Left lobe of liver (tissue), 2 donors: ENCODE measurements around the gene CACNG3. TPM values are rescaled to one million over a fixed set of nuclear protein-coding genes. Genes with fewer than 3 reads are reported as not detected.
A peak's percentile ranks its signal among the peaks of the same experiment; 100 is the strongest.

ENCODE experiments used
- ATAC-seq: fragments of 200-7000 bp; cut with Tn5 transposase; one replicate; pipeline ENCODE4 v1.9.1; 2020; ENCODE audit warnings: mild to moderate bottlenecking, moderate library complexity
- DNase-seq: peaks from one replicate; pipeline ENCODE4 v3.0.0-alpha.2; 2020; ENCODE audit warnings: low spot score
- total RNA-seq: library from RNA; stranded (reverse); gene quantifications from one replicate; pipeline ENCODE4 v1.2.1, GENCODE V29; 2021
- donor health status: DM: no; HTN: no; CAD: no; lungs with moderate emphysema.
- donor health status: DM: no; HTN: yes; CAD: no.

Gene CACNG3
- total RNA-seq, 1 donor from 2014 or later: not detected

DNA sequence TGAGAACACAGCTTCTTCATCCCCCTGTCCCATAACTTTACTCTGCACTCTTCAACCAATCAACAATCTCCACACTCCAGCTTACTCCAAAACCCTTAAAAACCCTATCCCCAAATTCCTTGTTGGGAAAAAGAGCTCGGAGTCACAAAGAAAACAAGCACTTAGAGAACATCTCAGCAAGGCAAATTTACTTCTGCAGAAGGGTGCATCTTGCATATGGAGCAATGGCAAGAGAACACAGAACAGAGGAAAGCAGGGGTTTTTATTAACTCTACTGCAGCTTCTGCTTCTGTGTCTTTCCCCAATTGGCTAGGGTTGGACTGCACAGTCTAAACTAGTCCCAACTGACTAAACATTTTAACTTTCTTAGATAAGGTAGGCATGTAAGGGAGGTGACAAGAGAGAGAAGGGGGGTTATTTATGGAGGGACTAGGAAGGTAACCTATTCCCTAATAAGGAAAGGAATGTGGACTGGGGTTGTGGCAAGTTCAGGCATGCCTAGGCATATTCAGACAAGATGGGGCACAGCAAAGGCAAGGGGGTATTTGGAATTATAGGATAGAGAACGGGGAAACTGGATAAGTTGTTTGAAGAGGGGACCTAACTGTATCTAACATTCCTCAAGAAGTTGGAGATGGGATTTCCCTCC lies 125.5 kb downstream of the CACNG3 start:
- DNase-seq (no peak), ATAC-seq (no peak)

DNA sequence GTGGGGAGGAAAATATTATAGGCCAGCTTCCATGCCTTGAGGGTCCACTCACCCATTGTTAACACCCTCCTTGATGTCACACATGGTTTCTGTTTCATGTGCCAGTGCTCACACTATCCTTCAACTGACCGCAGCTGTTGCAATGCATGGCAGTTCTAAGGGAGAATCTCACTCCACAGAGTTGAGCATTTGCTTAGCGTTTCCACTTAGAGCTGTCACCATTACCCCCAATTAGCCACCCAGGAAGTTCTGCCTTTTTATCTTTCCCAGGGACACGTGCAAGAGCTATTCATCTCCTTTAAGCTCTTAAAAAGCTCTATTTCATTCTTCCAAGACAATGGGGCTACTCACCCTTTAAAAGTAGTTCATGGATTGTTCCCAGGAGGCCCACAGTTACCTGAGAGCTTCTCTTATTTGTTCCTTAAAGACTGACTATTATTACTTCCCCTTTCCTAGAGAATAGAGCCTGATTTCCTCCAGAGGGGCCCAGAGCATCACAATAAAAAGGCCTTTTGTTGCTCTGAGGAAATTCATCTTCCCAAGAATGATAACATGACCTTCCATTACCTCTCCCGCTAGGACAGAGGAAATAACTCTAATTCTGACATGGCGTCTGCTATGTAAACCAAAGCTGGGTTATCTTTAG lies 126.8 kb downstream of the CACNG3 start:
- no peak for DNase-seq
- ATAC-seq: no peak

DNA sequence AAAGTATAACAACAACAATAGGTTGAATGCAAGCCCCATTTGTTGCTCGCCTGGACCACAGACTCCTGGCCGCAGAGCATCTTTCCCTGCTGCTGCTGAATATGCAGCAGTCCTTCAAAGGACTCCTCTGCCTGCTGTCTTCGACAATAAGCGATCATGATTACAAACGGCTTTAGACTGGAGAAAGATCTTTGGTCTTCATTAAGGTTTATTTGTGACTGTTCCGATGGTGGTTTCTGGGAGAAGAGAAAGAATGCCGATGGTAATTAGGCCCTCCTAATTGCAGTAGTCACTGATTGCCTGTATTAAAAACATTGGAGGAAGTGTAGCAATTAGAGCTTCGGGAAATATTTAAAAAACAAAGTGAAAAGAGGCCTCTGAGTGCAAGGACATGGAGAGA lies 138.2 kb downstream of the CACNG3 start:
- DNase-seq (no peak), ATAC-seq (no peak)

DNA sequence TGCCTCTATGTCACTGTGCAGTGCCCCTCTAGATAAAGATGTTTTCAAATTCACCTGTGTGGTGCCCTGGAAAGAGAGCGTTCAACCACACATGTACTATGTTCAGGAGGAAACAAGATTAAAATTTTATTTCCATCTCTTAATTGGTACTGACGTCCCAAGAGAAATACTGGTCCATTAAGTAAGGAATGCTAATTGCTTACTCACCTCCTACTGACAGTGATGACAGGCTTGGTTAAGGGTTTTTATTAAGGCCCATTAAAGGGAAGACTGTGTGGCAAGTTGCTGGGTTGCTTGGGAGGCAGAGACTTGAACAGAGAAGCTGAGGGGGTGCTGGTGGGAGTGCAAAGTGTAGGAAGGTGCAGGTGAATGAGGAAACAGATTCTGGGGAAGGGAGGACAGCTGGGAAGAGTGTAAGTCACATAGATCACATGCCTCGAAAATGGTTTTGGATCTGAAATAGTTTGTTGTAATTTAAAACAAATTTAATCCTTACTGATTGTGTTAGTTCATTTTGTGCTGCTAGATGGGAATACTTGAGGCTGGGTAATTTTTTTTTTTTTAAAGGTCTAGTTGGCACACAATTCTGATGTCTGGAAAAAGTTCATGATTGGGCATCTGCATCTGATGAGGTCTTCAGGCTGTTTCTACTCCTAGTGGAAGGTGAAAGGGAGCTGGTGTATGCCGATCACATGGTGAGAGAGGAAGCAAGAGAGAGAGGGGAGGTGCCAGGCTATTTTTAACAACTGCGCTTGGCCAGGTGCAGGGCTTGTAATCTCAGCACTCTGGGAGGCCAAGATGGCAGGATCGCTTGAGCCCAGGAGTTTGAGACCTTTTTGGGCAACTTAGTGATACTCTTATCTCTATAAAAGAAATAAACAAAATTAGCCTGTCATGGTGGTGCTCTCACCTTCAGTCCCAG lies 140.5 kb downstream of the CACNG3 start:
- ATAC-seq: no peak
- DNase-seq: no peak

DNA sequence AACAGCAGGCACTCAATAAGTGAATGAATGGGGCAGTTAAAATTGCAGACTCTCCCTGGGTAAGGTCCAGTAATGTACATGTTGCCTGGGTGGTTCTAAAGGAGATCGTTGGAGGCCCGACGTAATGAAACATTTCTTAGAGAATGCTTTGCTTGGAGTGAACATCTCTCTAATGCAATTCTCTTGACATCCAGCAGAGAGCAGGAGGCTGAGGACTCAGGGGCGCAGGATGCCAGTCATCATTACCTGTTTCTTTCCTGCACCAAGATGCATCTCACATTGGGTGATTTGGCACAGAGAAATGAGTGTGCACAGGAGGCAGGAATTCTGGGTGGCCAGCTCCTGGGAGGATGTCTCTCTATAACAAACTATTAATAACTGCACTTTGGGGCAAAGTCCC lies 152.9 kb downstream of the CACNG3 start:
- DNase-seq: no peak
- peak; percentile 60 for ATAC-seq
